CD4-positive, alpha-beta memory T cell (primary cell): Measurements from ENCODE around the gene SATB2. TPM values are rescaled to one million over a fixed set of nuclear protein-coding genes. Genes with fewer than 3 reads are reported as not detected.

Experiments
- CTCF ChIA-PET: fragments of 350-600 bp; sonication (Branson Sonifier 250); formaldehyde crosslinking; loops from one replicate; lab custom pipeline; 2021; ENCODE audit warnings: inconsistent platforms; ENCODE audit not compliant: partially characterized antibody; lab: Charles Lee
- POLR2A ChIA-PET: fragments of 350-600 bp; sonication (Branson Sonifier 250); formaldehyde crosslinking; loops from one replicate; lab custom pipeline; 2021; ENCODE audit not compliant: partially characterized antibody; lab: Charles Lee
- DNase-seq, 5 donors: peaks; one replicate each; pipeline versions ENCODE4 v3.0.0 to v3.0.0-alpha.2; 2020 to 2022; ENCODE audit warnings: mixed read lengths in 1 of 5
- H3K27ac ChIP-seq: one replicate; pipeline ENCODE4 v1.7.0; 2013; ENCODE audit warnings: low read depth, low read length
- H3K27me3 ChIP-seq: 2 replicates; pipeline ENCODE4 v1.7.0; 2013; ENCODE audit warnings: mild to moderate bottlenecking, low read length, moderate library complexity; ENCODE audit not compliant: insufficient read depth
- H3K36me3 ChIP-seq: 2 replicates; pipeline ENCODE4 v1.7.0; 2013; ENCODE audit warnings: mild to moderate bottlenecking, low read length, moderate library complexity; ENCODE audit not compliant: insufficient read depth
- H3K4me1 ChIP-seq: 2 replicates; pipeline ENCODE4 v1.7.0; 2013; ENCODE audit warnings: mild to moderate bottlenecking, low read length, moderate library complexity; ENCODE audit not compliant: insufficient read depth
- H3K4me3 ChIP-seq, 2 donors: one replicate each; pipeline ENCODE4 v1.7.0; 2013; ENCODE audit warnings: low read length in 2 of 2, mild to moderate bottlenecking in 1 of 2
- H3K9me3 ChIP-seq, 2 donors: one replicate each; pipeline ENCODE4 v1.7.0; 2013; ENCODE audit warnings: low read length in 2 of 2, control low read depth in 1 of 2; ENCODE audit not compliant: control insufficient read depth in 1 of 2
- H3K27ac Mint-ChIP-seq, 7 donors: one replicate each; pipeline ENCODE4 v1.8.0; 2020 to 2021; ENCODE audit warnings: mixed read lengths in 7 of 7, mild to moderate bottlenecking in 6 of 7, inconsistent platforms in 3 of 7, moderate library complexity in 3 of 7
- H3K27me3 Mint-ChIP-seq, 2 donors: one replicate each; pipeline ENCODE4 v1.8.0; 2020 to 2021; ENCODE audit warnings: mixed read lengths in 2 of 2
- H3K36me3 Mint-ChIP-seq, 2 donors: one replicate each; pipeline ENCODE4 v1.8.0; 2020 to 2021; ENCODE audit warnings: mixed read lengths in 2 of 2, inconsistent platforms in 1 of 2, mild to moderate bottlenecking in 1 of 2
- H3K4me1 Mint-ChIP-seq, 4 donors: one replicate each; pipeline ENCODE4 v1.8.0; 2020 to 2021; ENCODE audit warnings: mixed read lengths in 4 of 4, mild to moderate bottlenecking in 1 of 4
- H3K4me3 Mint-ChIP-seq, 8 donors: one replicate each; pipeline ENCODE4 v1.8.0; 2020 to 2021; ENCODE audit warnings: mixed read lengths in 8 of 8, mild to moderate bottlenecking in 7 of 8, moderate library complexity in 6 of 8, inconsistent platforms in 3 of 8
- H3K9me3 Mint-ChIP-seq, 8 donors: one replicate each; pipeline ENCODE4 v1.8.0; 2020 to 2021; ENCODE audit warnings: mixed read lengths in 8 of 8, mild to moderate bottlenecking in 5 of 8, inconsistent platforms in 3 of 8, moderate library complexity in 1 of 8
- intact Hi-C: fragments of 100-400 bp; cut with micrococcal nuclease; formaldehyde crosslinking; loops from one replicate; pipeline ENCODE4 v1.15.1; 2023
- polyA plus RNA-seq, 2 donors: library from polyadenylated mRNA; unstranded; fragments of 300-500 nt; fragmentation: Illumina TruSeq; gene quantifications; one replicate each; pipeline ENCODE4 v1.2.3, GENCODE V29; 2021
- total RNA-seq, 2 experiments: library from RNA; stranded (reverse); gene quantifications; one replicate each; pipeline ENCODE4 v1.2.3, GENCODE V29; 2021

SATB2 gene
- total and polyA plus RNA-seq, 4 experiments from 2014 or later = 0.06 TPM; not detected in 3

DNA sequence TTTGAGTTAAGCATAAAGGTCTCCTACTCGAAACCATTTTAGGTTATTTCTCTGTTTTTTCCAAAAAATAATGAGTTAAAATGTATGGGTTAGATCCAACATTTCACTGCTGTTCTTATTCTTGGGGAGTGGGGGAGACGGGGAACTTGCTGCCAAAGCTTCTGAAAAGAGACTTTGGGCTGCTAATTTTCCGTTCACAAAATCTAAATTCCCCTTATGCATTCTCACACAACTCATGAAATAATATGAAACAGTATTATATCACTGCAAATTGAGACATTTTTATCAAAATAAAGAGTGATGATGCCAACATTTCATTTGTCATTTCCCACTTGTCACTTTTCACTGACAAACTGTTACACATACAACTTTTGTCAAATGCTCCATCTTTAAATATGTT, 7.8 kb downstream of the SATB2 start:
- H3K4me3 ChIP-seq = no peak overlapping the region
- Mint-ChIP-seq H3K4me1 (no peaks in the 10 kb centered on the region), H3K4me3 (no peak overlapping the region), H3K27me3 (peaks cover 21 to 34% of the 10 kb centered on the region in 2 donors), H3K27ac (no peak overlapping the region), H3K36me3 (no peaks in the 10 kb centered on the region), H3K9me3 (no peaks in the 10 kb centered on the region)
- CTCF ChIA-PET = interaction anchor here (0.7 kb wide), 1 partner anchor 13 kb away, joined by 3 read pairs; no protein-coding TSS in a partner anchor
- H3K27ac ChIP-seq = no peak overlapping the region
- no peaks in the 10 kb centered on the region for H3K4me1 ChIP-seq
- intact Hi-C loops = no loop called here
- no peak for DNase-seq
- H3K27me3 ChIP-seq = peaks cover 26% of the 10 kb centered on the region
- POLR2A ChIA-PET = no interaction called here
- H3K36me3 ChIP-seq = no peaks in the 10 kb centered on the region
- H3K9me3 ChIP-seq = no peaks in the 10 kb centered on the region

DNA sequence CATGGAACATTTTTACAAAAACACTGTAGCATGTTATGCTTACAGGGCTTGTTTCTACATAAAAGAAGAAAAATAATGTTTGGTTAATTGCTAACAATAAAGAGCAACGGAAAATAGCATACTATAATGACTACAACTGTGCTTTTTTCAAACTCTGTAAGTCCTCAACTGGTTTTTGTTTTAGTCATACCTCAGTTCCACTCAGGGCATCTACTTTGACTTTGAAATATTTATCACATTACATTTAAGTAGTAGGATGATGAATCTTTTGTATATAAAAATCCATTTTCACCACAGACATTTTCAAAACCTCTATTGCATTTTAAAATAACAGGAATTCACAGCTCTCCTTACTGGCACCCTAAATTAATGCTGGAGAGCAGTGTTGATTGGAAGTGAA, 8.3 kb downstream of the SATB2 start:
- H3K27me3 ChIP-seq = peaks cover 24% of the 10 kb centered on the region
- peaks cover 24 to 36% of the 10 kb centered on the region in 2 donors for H3K27me3 Mint-ChIP-seq
- H3K27ac Mint-ChIP-seq = no peak overlapping the region
- CTCF ChIA-PET = interaction anchor here (0.7 kb wide), 1 partner anchor 13 kb away, joined by 3 read pairs; no protein-coding TSS in a partner anchor
- no peaks in the 10 kb centered on the region for H3K4me1 Mint-ChIP-seq
- H3K9me3 Mint-ChIP-seq = no peaks in the 10 kb centered on the region
- no peaks in the 10 kb centered on the region for H3K9me3 ChIP-seq
- H3K4me1 ChIP-seq = no peaks in the 10 kb centered on the region
- POLR2A ChIA-PET = no interaction called here
- no peaks in the 10 kb centered on the region for H3K36me3 ChIP-seq
- no peaks in the 10 kb centered on the region for H3K36me3 Mint-ChIP-seq
- no peak overlapping the region for H3K4me3 ChIP-seq
- no peak for DNase-seq
- H3K4me3 Mint-ChIP-seq = no peak overlapping the region
- H3K27ac ChIP-seq = no peak overlapping the region
- intact Hi-C loops = no loop called here

DNA sequence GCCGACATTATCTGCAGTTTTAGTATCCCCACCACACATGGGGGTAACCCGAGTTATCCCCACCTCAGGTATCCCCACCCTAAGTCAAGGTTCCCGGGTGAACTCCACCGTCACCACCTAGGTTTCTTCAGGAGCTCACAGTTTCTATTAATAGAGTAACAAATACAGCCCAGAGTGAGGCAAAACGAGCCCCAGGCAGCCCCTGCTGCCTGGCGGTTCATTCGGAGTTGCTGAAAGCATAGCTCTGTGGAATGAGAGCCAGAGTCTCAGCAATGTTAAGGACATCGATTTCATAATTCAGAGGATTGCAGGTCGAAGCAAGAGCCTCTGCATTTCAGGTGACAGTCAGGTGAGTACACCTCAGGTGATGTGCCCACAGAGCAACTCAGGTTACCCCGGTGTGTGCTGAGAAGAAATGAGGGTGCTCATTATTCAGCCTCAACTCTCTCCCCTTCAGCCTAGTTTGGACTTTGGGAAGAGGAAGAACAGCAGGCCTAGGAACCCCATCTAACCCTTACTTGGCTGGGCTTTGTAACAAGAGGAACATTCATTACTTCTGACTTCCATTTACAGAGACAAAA, 10.7 kb downstream of the SATB2 start:
- H3K27me3 Mint-ChIP-seq = peaks cover 21 to 27% of the 10 kb centered on the region in 2 donors
- H3K4me1 Mint-ChIP-seq = no peaks in the 10 kb centered on the region
- H3K27ac Mint-ChIP-seq = no peak overlapping the region
- no peaks in the 10 kb centered on the region for H3K36me3 Mint-ChIP-seq
- DNase-seq = no peak
- peaks cover 4% of the 10 kb centered on the region for H3K27me3 ChIP-seq
- no peaks in the 10 kb centered on the region for H3K9me3 Mint-ChIP-seq
- no peaks in the 10 kb centered on the region for H3K4me1 ChIP-seq
- ChIA-PET CTCF (no interaction called here), POLR2A (interaction anchor here (0.6 kb wide), 1 partner anchor 14 kb away, joined by 3 read pairs; no protein-coding TSS in a partner anchor)
- no peak overlapping the region for H3K27ac ChIP-seq
- H3K36me3 ChIP-seq = no peaks in the 10 kb centered on the region
- intact Hi-C loops = no loop called here
- no peak overlapping the region for H3K4me3 Mint-ChIP-seq
- H3K4me3 ChIP-seq = no peak overlapping the region
- no peaks in the 10 kb centered on the region for H3K9me3 ChIP-seq

- POLR2A ChIA-PET = no interaction called here
- intact Hi-C loops = no loop called here
- Histone ChIP-seq H3K27ac (no peak overlapping the region), H3K4me1 (no peaks in the 10 kb centered on the region), H3K9me3 (no peaks in the 10 kb centered on the region), H3K4me3 (no peak overlapping the region), H3K36me3 (no peaks in the 10 kb centered on the region), H3K27me3 (no peaks in the 10 kb centered on the region)
- Mint-ChIP-seq H3K36me3 (no peaks in the 10 kb centered on the region), H3K4me1 (no peaks in the 10 kb centered on the region), H3K4me3 (no peak overlapping the region), H3K9me3 (no peaks in the 10 kb centered on the region), H3K27me3 (peaks cover 18 to 24% of the 10 kb centered on the region in 2 donors), H3K27ac (no peak overlapping the region)
- no peak for DNase-seq
- CTCF ChIA-PET = no interaction called here
Measured at GRCh38 chr2:199444749-199445148, 13.0 kb downstream of the SATB2 start.

GRCh38 chr2:199443589-199444130, 14.1 kb downstream of the SATB2 start:
- no peaks in the 10 kb centered on the region for H3K9me3 Mint-ChIP-seq
- Histone ChIP-seq H3K36me3 (no peaks in the 10 kb centered on the region), H3K4me1 (no peaks in the 10 kb centered on the region), H3K27ac (no peak overlapping the region), H3K9me3 (no peaks in the 10 kb centered on the region), H3K27me3 (no peaks in the 10 kb centered on the region), H3K4me3 (no peak overlapping the region)
- CTCF ChIA-PET = interaction anchor here (1.3 kb wide), 1 partner anchor 45 kb away, joined by 4 read pairs; no protein-coding TSS in a partner anchor
- peaks cover 17 to 20% of the 10 kb centered on the region in 2 donors for H3K27me3 Mint-ChIP-seq
- H3K36me3 Mint-ChIP-seq = no peaks in the 10 kb centered on the region
- no peak overlapping the region for H3K4me3 Mint-ChIP-seq
- H3K27ac Mint-ChIP-seq = no peak overlapping the region
- POLR2A ChIA-PET = no interaction called here
- intact Hi-C loops = no loop called here
- no peaks in the 10 kb centered on the region for H3K4me1 Mint-ChIP-seq
- DNase-seq = no peak

DNA sequence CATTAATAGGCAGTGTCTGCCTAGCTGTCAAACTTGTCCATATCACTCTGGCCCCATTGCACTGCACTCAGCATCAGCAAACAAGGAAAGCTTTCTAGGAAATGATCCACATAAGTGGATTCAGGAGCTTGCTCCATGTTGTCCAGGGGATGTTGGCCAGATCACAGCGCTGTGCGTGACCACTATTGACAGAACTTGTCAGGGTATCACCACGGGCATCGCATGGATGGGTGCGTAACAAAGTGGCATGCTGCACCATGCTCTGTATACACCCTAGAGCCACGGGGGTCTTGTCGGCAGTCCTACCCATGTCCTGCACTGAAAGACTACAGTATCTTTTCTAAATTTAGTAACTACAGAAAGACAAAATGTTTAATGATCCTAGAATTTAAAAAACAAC, 15.6 kb downstream of the SATB2 start:
- Mint-ChIP-seq H3K9me3 (no peaks in the 10 kb centered on the region), H3K27ac (no peak overlapping the region), H3K36me3 (no peaks in the 10 kb centered on the region), H3K4me1 (no peaks in the 10 kb centered on the region), H3K4me3 (no peak overlapping the region), H3K27me3 (peaks cover 17 to 19% of the 10 kb centered on the region in 2 donors)
- ChIA-PET CTCF (no interaction called here), POLR2A (no interaction called here)
- Histone ChIP-seq H3K4me3 (no peak overlapping the region), H3K36me3 (no peaks in the 10 kb centered on the region), H3K27me3 (no peaks in the 10 kb centered on the region), H3K27ac (no peak overlapping the region), H3K4me1 (no peaks in the 10 kb centered on the region), H3K9me3 (no peaks in the 10 kb centered on the region)
- intact Hi-C loops = no loop called here
- no peak for DNase-seq

DNA sequence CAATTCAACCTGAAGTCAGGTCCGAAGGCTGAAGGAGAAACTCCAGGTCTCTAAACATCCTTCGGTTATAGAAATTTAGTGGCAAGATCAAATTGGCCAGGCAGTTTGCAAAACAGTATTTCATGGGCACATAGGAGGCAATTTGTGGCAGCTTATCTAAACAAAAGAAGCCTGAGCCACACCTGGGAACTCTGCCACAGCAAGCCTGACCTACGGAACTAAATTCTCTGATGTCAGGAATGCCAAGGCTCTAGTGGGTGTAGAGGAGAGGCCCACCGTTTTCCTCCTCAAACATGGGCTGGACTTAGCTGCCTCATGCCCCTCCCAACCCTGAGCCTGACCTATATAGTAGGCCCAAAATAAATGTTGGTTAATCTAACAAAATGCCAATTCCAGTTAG, 16.0 kb downstream of the SATB2 start:
- Mint-ChIP-seq H3K9me3 (no peaks in the 10 kb centered on the region), H3K4me3 (no peak overlapping the region), H3K4me1 (no peaks in the 10 kb centered on the region), H3K27me3 (peaks cover 13 to 15% of the 10 kb centered on the region in 2 donors), H3K36me3 (no peaks in the 10 kb centered on the region), H3K27ac (no peak overlapping the region)
- no peaks in the 10 kb centered on the region for H3K36me3 ChIP-seq
- CTCF ChIA-PET = no interaction called here
- H3K9me3 ChIP-seq = no peaks in the 10 kb centered on the region
- POLR2A ChIA-PET = no interaction called here
- H3K4me3 ChIP-seq = no peak overlapping the region
- no peaks in the 10 kb centered on the region for H3K27me3 ChIP-seq
- H3K4me1 ChIP-seq = no peaks in the 10 kb centered on the region
- H3K27ac ChIP-seq = no peak overlapping the region
- DNase-seq = no peak
- intact Hi-C loops = no loop called here
